Activated CD4-positive, alpha-beta T cell treated with anti-CD3 and anti-CD28 coated beads, Interleukin-2, amount 10 ng/mL, durations not matched to agents 24 days and 14 days (primary cell): ENCODE data around the gene HEMK1. TPM values are rescaled to one million over a fixed set of nuclear protein-coding genes. Genes with fewer than 3 reads are reported as not detected.
A peak's percentile ranks its signal among the peaks of the same experiment; 100 is the strongest.

Experiments
- DNase-seq: peaks from one replicate; pipeline ENCODE4 v3.0.0; 2022
- H3K27ac Mint-ChIP-seq: one replicate; pipeline ENCODE4 v1.8.0; 2022; ENCODE audit warnings: mild to moderate bottlenecking, mixed read lengths
- H3K27me3 Mint-ChIP-seq: one replicate; pipeline ENCODE4 v1.8.0; 2022; ENCODE audit warnings: mixed read lengths
- H3K36me3 Mint-ChIP-seq: one replicate; pipeline ENCODE4 v1.8.0; 2022; ENCODE audit warnings: low read depth, mild to moderate bottlenecking, mixed read lengths
- H3K4me1 Mint-ChIP-seq: one replicate; pipeline ENCODE4 v1.8.0; 2021; ENCODE audit warnings: mixed read lengths
- H3K4me3 Mint-ChIP-seq: one replicate; pipeline ENCODE4 v1.8.0; 2022; ENCODE audit warnings: mild to moderate bottlenecking, moderate library complexity, mixed read lengths
- H3K9me3 Mint-ChIP-seq: one replicate; pipeline ENCODE4 v1.8.0; 2021; ENCODE audit warnings: mixed read lengths
- intact Hi-C: fragments of 100-400 bp; cut with micrococcal nuclease; formaldehyde crosslinking; loops from one replicate; pipeline ENCODE4 v1.15.1; 2023
- total RNA-seq: library from RNA; stranded (reverse); gene quantifications from 2 replicates; pipeline ENCODE4 v1.2.3, GENCODE V29; 2022

The HEMK1 gene
- total RNA-seq, 1 donor from 2014 or later: 66.0 TPM

DNA sequence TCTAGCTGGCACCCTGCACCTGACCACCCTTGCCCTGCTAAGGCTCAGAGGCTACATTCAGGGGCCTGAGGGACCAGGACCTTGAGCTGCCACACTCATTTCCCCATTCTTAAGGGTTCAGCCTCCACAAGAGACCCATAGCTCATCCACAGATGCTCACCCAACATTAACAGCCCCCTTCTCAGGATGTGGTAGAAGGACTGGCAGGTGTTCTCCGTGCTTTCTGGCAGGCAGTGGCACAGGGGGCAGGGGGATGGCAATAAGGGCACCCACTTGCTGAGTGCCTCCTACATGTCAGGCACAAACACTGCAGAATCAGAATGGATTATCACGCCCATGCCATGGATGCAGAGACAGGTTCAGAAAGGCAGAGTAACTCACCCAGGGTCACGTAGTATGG, 57.1 kb downstream of the HEMK1 start:
- intact Hi-C loops: no loop called here
- Mint-ChIP-seq H3K4me1 (peaks cover 88% of the 10 kb centered on the region), H3K36me3 (peaks cover 52% of the 10 kb centered on the region), H3K27ac (peak overlapping the region; percentile 45), H3K27me3 (no peaks in the 10 kb centered on the region), H3K9me3 (no peaks in the 10 kb centered on the region), H3K4me3 (no peak overlapping the region)
- no peak for DNase-seq

GRCh38 chr3:50627407-50628051, 58.2 kb downstream of the HEMK1 start:
- H3K4me3 Mint-ChIP-seq: peak overlapping the region; percentile 15
- H3K27me3 Mint-ChIP-seq: no peaks in the 10 kb centered on the region
- peaks cover 54% of the 10 kb centered on the region for H3K36me3 Mint-ChIP-seq
- H3K9me3 Mint-ChIP-seq: no peaks in the 10 kb centered on the region
- DNase-seq: peak; percentile 69
- intact Hi-C loops: no loop called here
- peak overlapping the region; percentile 75 for H3K27ac Mint-ChIP-seq
- H3K4me1 Mint-ChIP-seq: peaks cover 89% of the 10 kb centered on the region

- Mint-ChIP-seq H3K9me3 (no peaks in the 10 kb centered on the region), H3K4me3 (peak overlapping the region; percentile 11), H3K27ac (peak overlapping the region; percentile 62), H3K27me3 (no peaks in the 10 kb centered on the region), H3K36me3 (peaks cover 56% of the 10 kb centered on the region), H3K4me1 (peaks cover 89% of the 10 kb centered on the region)
- DNase-seq: no peak
- intact Hi-C loops: no loop called here
Measured at GRCh38 chr3:50628601-50629000, 59.3 kb downstream of the HEMK1 start.

DNA sequence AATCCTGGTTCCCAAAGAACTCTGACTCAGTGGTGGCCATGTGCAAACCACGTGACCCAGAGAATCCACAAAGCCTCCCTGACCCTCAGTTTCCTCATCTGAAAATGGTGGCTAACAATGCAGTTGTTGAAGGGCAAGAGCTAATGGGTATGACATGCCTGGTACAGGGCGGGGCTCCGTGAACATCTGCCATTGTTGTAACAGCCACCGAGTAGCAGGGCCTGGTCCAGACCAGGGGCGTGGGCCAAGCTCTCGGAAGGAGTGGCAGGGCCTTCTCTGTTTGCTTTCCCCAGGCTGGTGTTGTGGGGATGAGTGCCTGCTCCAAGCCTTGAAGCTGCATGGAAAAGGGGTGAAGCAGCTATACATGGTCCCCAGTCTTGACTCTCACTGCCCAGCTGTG, 61.1 kb downstream of the HEMK1 start:
- peaks cover 49% of the 10 kb centered on the region for H3K36me3 Mint-ChIP-seq
- no peaks in the 10 kb centered on the region for H3K27me3 Mint-ChIP-seq
- no peaks in the 10 kb centered on the region for H3K9me3 Mint-ChIP-seq
- peak overlapping the region; percentile 86 for H3K27ac Mint-ChIP-seq
- no peak for DNase-seq
- peaks cover 82% of the 10 kb centered on the region for H3K4me1 Mint-ChIP-seq
- H3K4me3 Mint-ChIP-seq: no peak overlapping the region
- intact Hi-C loops: no loop called here

GRCh38 chr3:50630877-50631276, 61.6 kb downstream of the HEMK1 start:
- peak overlapping the region; percentile 86 for H3K27ac Mint-ChIP-seq
- H3K27me3 Mint-ChIP-seq: no peaks in the 10 kb centered on the region
- H3K4me3 Mint-ChIP-seq: no peak overlapping the region

DNA sequence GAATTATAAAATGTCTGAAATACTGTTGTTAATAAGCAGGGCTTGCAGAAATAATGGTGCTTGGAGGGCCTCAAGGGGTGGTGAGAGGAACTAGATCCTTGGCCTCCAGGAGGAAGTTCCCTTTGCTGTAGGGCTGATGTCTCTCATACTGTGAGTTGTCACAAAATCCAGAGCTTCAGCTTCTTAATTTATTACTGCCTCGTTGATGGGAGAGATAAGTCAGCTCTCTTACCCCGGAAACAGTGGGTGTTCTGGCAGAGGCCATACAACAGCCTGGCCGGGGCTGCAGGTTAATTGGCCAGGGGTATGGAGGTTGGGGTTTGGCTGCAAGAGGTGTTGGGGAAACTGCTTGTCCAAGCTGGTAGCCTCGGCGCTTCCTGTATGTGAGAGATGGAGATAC, 63.1 kb downstream of the HEMK1 start:
- H3K9me3 Mint-ChIP-seq: no peaks in the 10 kb centered on the region
- peak; percentile 67 for DNase-seq
- peak overlapping the region; percentile 86 for H3K27ac Mint-ChIP-seq
- no peaks in the 10 kb centered on the region for H3K27me3 Mint-ChIP-seq
- intact Hi-C loops: loop anchor here (1.0 to 2.0 kb wide), 2 partner anchors 8 to 16 kb away; partner anchors contain the start of gene MAPKAPK3
- H3K36me3 Mint-ChIP-seq: peaks cover 45% of the 10 kb centered on the region
- peak overlapping the region; percentile 75 for H3K4me3 Mint-ChIP-seq
- peaks cover 82% of the 10 kb centered on the region for H3K4me1 Mint-ChIP-seq

More at GRCh38 chr3:50630877-50631276, 61.6 kb downstream of the HEMK1 start:
- peaks cover 48% of the 10 kb centered on the region for H3K36me3 Mint-ChIP-seq
- no peaks in the 10 kb centered on the region for H3K9me3 Mint-ChIP-seq
- DNase-seq: no peak
- intact Hi-C loops: no loop called here
- peaks cover 81% of the 10 kb centered on the region for H3K4me1 Mint-ChIP-seq

DNA sequence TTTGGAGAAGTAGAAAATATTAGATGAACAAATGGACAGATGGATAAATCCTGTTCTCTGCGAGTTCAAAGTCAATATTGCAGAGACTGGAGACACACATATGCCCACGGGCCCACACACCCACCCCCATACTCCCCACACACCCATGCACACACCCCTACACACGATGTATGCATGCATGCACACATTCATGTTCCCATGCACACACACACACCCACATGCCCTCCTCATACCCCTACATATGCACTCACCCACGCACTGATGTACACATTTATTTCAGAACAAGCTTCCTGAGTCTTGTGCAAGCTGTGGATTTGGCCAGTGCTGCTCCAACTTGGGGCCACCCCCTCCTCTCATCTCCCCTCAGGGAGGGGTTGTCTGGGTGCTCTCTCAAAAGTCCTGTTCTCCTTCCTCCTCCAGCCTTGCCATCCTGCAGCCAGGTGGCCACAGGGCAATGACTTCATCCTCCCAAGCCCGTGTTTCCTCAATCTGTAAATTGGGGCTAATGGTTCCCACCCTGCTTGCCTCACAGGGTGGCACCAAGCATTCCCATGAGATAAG, 64.0 kb downstream of the HEMK1 start:
- Mint-ChIP-seq H3K4me1 (peaks cover 81% of the 10 kb centered on the region), H3K9me3 (no peaks in the 10 kb centered on the region), H3K36me3 (peaks cover 43% of the 10 kb centered on the region), H3K4me3 (peak overlapping the region; percentile 31), H3K27ac (peak overlapping the region; percentile 86), H3K27me3 (no peaks in the 10 kb centered on the region)
- DNase-seq: no peak
- intact Hi-C loops: loop anchor here (2.0 kb wide), 1 partner anchor 17 kb away; the partner anchor contains the start of gene MAPKAPK3

- peaks cover 72% of the 10 kb centered on the region for H3K4me1 Mint-ChIP-seq
- peak overlapping the region; percentile 64 for H3K27ac Mint-ChIP-seq
- no peak for DNase-seq
- H3K36me3 Mint-ChIP-seq: peaks cover 44% of the 10 kb centered on the region
- intact Hi-C loops: no loop called here
- H3K9me3 Mint-ChIP-seq: no peaks in the 10 kb centered on the region
- no peak overlapping the region for H3K4me3 Mint-ChIP-seq
- no peaks in the 10 kb centered on the region for H3K27me3 Mint-ChIP-seq
Measured at GRCh38 chr3:50635066-50635465, 65.7 kb downstream of the HEMK1 start.

GRCh38 chr3:50637011-50637410, 67.7 kb downstream of the HEMK1 start:
- no peaks in the 10 kb centered on the region for H3K27me3 Mint-ChIP-seq
- intact Hi-C loops: no loop called here
- H3K36me3 Mint-ChIP-seq: peaks cover 54% of the 10 kb centered on the region
- H3K9me3 Mint-ChIP-seq: no peaks in the 10 kb centered on the region
- peaks cover 56% of the 10 kb centered on the region for H3K4me1 Mint-ChIP-seq
- H3K4me3 Mint-ChIP-seq: no peak overlapping the region
- no peak for DNase-seq
- peak overlapping the region; percentile 55 for H3K27ac Mint-ChIP-seq

DNA sequence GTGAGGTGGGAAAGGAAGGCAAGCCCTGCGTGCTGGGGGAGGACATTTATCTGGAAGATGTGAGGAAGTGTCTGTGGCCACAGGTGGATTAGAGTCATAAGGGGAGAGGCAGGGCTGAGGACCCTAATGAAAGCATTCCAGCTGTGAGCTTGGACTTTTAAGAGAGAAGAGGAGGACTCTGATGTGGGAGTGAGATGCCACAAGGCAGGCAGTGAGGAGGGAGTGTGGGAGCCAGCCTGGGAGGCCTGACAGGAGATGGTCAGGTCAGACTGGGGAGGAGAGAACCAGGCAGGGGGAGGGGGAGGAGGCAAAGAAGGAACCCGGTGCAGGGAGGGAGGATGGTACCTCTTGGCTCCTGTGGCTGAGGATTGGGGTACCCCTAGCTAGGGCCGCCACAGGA, 68.6 kb downstream of the HEMK1 start:
- no peaks in the 10 kb centered on the region for H3K9me3 Mint-ChIP-seq
- no peak for DNase-seq
- peaks cover 48% of the 10 kb centered on the region for H3K36me3 Mint-ChIP-seq
- peaks cover 50% of the 10 kb centered on the region for H3K4me1 Mint-ChIP-seq
- peak overlapping the region; percentile 17 for H3K4me3 Mint-ChIP-seq
- no peaks in the 10 kb centered on the region for H3K27me3 Mint-ChIP-seq
- intact Hi-C loops: no loop called here
- peak overlapping the region; percentile 79 for H3K27ac Mint-ChIP-seq

DNA sequence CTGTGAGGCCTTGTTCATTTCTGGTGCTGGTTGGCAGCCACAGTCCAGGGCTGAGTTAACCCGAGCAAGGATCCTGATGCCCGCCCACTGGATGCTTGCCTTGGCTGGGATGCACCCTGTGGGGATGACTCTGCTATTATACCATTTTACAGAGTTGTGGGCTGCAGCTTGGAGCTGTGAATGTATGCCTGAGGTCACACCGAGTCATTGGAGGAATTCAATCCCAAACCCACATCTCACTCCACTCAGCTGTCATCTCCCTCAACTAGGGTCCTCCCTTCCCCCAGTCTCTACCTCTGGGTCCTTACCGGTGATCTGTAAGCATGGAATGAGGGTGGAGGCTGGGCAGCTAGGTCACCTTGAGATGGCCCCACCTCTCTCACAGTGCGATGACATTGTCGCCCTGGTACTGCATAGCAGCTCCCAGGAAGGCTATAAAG, 69.8 kb downstream of the HEMK1 start:
- Mint-ChIP-seq H3K4me3 (no peak overlapping the region), H3K4me1 (peaks cover 39% of the 10 kb centered on the region), H3K27me3 (no peaks in the 10 kb centered on the region), H3K9me3 (no peaks in the 10 kb centered on the region), H3K36me3 (peaks cover 53% of the 10 kb centered on the region), H3K27ac (no peak overlapping the region)
- intact Hi-C loops: no loop called here
- DNase-seq: no peak

GRCh38 chr3:50642382-50642781, 73.1 kb downstream of the HEMK1 start:
- H3K4me3 Mint-ChIP-seq: no peak overlapping the region
- H3K4me1 Mint-ChIP-seq: peaks cover 19% of the 10 kb centered on the region
- intact Hi-C loops: no loop called here
- DNase-seq: no peak
- no peaks in the 10 kb centered on the region for H3K9me3 Mint-ChIP-seq
- H3K27ac Mint-ChIP-seq: no peak overlapping the region
- peaks cover 65% of the 10 kb centered on the region for H3K36me3 Mint-ChIP-seq
- H3K27me3 Mint-ChIP-seq: no peaks in the 10 kb centered on the region

- H3K27me3 Mint-ChIP-seq: no peaks in the 10 kb centered on the region
- H3K4me3 Mint-ChIP-seq: no peak overlapping the region
- no peak overlapping the region for H3K27ac Mint-ChIP-seq
- no peaks in the 10 kb centered on the region for H3K9me3 Mint-ChIP-seq
- DNase-seq: no peak
- peaks cover 73% of the 10 kb centered on the region for H3K36me3 Mint-ChIP-seq
- peaks cover 7% of the 10 kb centered on the region for H3K4me1 Mint-ChIP-seq
- intact Hi-C loops: no loop called here
Measured at GRCh38 chr3:50644561-50644960, 75.2 kb downstream of the HEMK1 start.

DNA sequence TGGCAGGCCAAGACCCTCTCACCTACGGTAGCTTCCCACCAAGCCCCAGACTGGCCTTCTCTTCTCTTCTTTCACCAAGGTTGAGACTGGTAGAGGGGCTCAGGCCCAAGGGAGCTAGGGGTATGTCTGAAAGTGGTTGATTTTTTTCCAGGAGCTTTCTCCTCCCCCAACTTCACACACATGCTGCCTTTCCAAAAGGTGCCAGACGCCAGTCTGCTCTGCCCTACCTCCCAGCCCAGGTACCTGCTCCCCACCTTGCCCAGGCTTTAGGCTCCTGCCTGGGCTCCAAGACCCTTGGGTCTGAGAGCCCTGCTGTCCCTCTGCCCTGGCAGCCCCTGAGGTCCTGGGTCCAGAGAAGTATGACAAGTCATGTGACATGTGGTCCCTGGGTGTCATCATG, 76.1 kb downstream of the HEMK1 start:
- DNase-seq: no peak
- intact Hi-C loops: no loop called here
- Mint-ChIP-seq H3K27me3 (no peaks in the 10 kb centered on the region), H3K36me3 (peaks cover 70% of the 10 kb centered on the region), H3K4me3 (no peak overlapping the region), H3K27ac (no peak overlapping the region), H3K4me1 (peaks cover 6% of the 10 kb centered on the region), H3K9me3 (no peaks in the 10 kb centered on the region)
